Heart right ventricle (tissue), 16 donors: Measurements from ENCODE around the gene TTF2. TPM values are rescaled to one million over a fixed set of nuclear protein-coding genes. Genes with fewer than 3 reads are reported as not detected.

Experiments used
- ATAC-seq, 8 donors: fragments of 200-7000 bp; cut with Tn5 transposase; one replicate each; pipeline ENCODE4 v1.9.1; 2020; ENCODE audit warnings: mild to moderate bottlenecking in 8 of 8, moderate library complexity in 8 of 8, moderate number of reproducible peaks in 1 of 8
- DNase-seq, 2 donors: peaks; one replicate each; pipeline ENCODE4 v3.0.0-alpha.2; 2020
- H3K27ac ChIP-seq, 10 donors: fragments of 200-600 bp; sonication (generic) in 2 of 10; one replicate each; pipeline versions ENCODE4 v1.5.0 to v1.8.0; 2020 to 2022; ENCODE audit warnings: mild to moderate bottlenecking in 3 of 10
- H3K27me3 ChIP-seq, 7 donors: fragments of 200-600 bp; one replicate each; pipeline ENCODE4 v1.8.0; 2021 to 2022; ENCODE audit warnings: mild to moderate bottlenecking in 2 of 7
- H3K36me3 ChIP-seq, 9 donors: fragments of 200-600 bp; sonication (generic) in 1 of 9; one replicate each; pipeline versions ENCODE4 v1.5.0 to v1.8.0; 2020 to 2022; ENCODE audit warnings: mild to moderate bottlenecking in 2 of 9
- H3K4me1 ChIP-seq, 9 donors: fragments of 200-600 bp; sonication (generic) in 1 of 9; one replicate each; pipeline versions ENCODE4 v1.5.0 to v1.8.0; 2020 to 2022; ENCODE audit warnings: mild to moderate bottlenecking in 4 of 9
- H3K4me3 ChIP-seq, 10 donors: fragments of 200-600 bp; sonication (generic) in 2 of 10; one replicate each; pipeline versions ENCODE4 v1.5.0 to v1.8.0; 2020 to 2022; ENCODE audit warnings: mild to moderate bottlenecking in 7 of 10, moderate library complexity in 2 of 10
- H3K9me3 ChIP-seq, 11 donors: fragments of 200-600 bp in 10 of 11; sonication (generic) in 2 of 11; one replicate each; pipeline versions ENCODE4 v1.5.0 to v1.8.0; 2013 to 2022; ENCODE audit warnings: mild to moderate bottlenecking in 2 of 11, control low read depth in 1 of 11, moderate library complexity in 1 of 11
- CTCF ChIP-seq, 9 donors: fragments of 200-600 bp; sonication (generic) in 2 of 9; IDR thresholded peaks; one replicate each; pipeline versions ENCODE4 v1.5.0 to v1.8.0; 2021 to 2022; ENCODE audit warnings: antibody characterized with exemption in 9 of 9, mild to moderate bottlenecking in 5 of 9, moderate library complexity in 1 of 9
- WGBS, 2 donors: extraction: QIAGEN DNeasy Blood & Tissue Kit; methylation state at CpG; one replicate each; pipeline ENCODE4 v1.1.7; 2013; ENCODE audit warnings: inconsistent platforms in 1 of 2; 5-methylcytosine and 5-hydroxymethylcytosine counted together
- intact Hi-C, 10 donors: fragments of 100-400 bp; cut with DNase I; formaldehyde crosslinking; loops; one replicate each; pipeline versions ENCODE4 v1.11.1 to v1.14.2; 2022
- polyA plus RNA-seq, 2 donors: library from polyadenylated mRNA; stranded (reverse); fragments of 200-250 nt; gene quantifications; one replicate each; pipeline ENCODE4 v1.2.3, GENCODE V29; 2013
- total RNA-seq, 10 donors: library from RNA; stranded (reverse); fragmentation: NEBNext Ultra II Directional in 3 of 10; extraction: Animal tissue kit (Norgen Biotek cat#: 25700) in 3 of 10; gene quantifications; one replicate each; pipeline versions ENCODE4 v1.2.1 to v1.2.4, GENCODE V29; 2021 to 2023
- donor health status: Arrhythmogenic right ventricular cardiomyopathy.
- donor health status: ischemic (EF 13 %, LVEDD 7.1; RV severe dilation, severe dysfunction).
- donor health status: healthy with polysubstance abuse.
- donor health status: DM: no; HTN: yes; CAD: no.
- donor health status: DM: no; HTN: no; CAD: no.
- donor health status: ischemic (EF 25% LVEDD 6.9; RV normal size, moderate dysfunction).
- donor health status: ischemic (EF 25% LVEDD 5.7; RV mildly dilated, moderate dysfunction).
- donor health status: healthy.
- donor health status: DM: yes; HTN: yes; CAD: no.
- donor health status: Ischemic cardiomyopathy.
- donor health status: ischemic (EF 35%, LVEDD 5.7; RV mildly dilated, moderate dysfunction).
- donor health status: nonischemic (EF 11% LVEDD 7.7; RV severe dilation, severe dysfunction).
- donor health status: DM: yes; HTN: yes; CAD: no.
- donor health status: PGD.
- donor health status: ischemic (EF 29% LVEDD 5.4; RV normal size, mild dysfunction).
- donor health status: nonischemic (EF 23%, LVEDD 6.1; RV moderate dilation, normal function).

The TTF2 gene
- total and polyA plus RNA-seq, 12 donors: 2.0 to 19.0 (median 9.5) TPM

- H3K36me3 ChIP-seq: peaks cover 0 to 4% (median 0%) of the 10 kb centered on the region in 9 donors
- TF ChIP-seq CTCF (IDR thresholded peaks at IDR 0.05): peak; percentile 55 to 98 (median 79)
- peak; percentile 97 to 99 (median 98) for ATAC-seq
- DNase-seq: peak; percentile 96 to 98
- H3K4me3 ChIP-seq: peak within 1 kb of the TSS; percentile 46 to 89 (median 72)
- H3K9me3 ChIP-seq: no peaks in the 10 kb centered on the region
- intact Hi-C loops: loop anchor here in 9 of 10 donors (5.0 to 10.0 kb wide), 9 partner anchors 47 to 549 kb away; partner anchors contain the start of genes MAN1A2 (in 2 of the 9), CD58 (in 1 of the 9) and TTF2 (in 1 of the 9)
- WGBS, 2 donors: 0 to 1% methylated on average over 66 to 71 of the region's 71 CpGs
- peaks cover 0 to 43% (median 25%) of the 10 kb centered on the region in 9 donors for H3K4me1 ChIP-seq
- H3K27ac ChIP-seq: peak within 1 kb of the TSS; percentile 80 to 97 (median 93)
- H3K27me3 ChIP-seq: no peaks in the 10 kb centered on the region
These were observed 61.6 kb downstream of the TTF2 start, which contains the start of gene TRIM45 for GRCh38 chr1:117121589-117122329. TRIM45 (minus strand) TSS chr1:117121749; CDS start chr1:117121201, 548 bp downstream.

- DNase-seq (no peak), ATAC-seq (peak in 2 of 8 donors; percentile 0 to 1)
- intact Hi-C loops: loop anchor here in 9 of 10 donors (5.0 to 10.0 kb wide), 9 partner anchors 48 to 550 kb away; partner anchors contain the start of genes MAN1A2 (in 2 of the 9), CD58 (in 1 of the 9) and TTF2 (in 1 of the 9)
- Histone ChIP-seq H3K4me1 (peaks cover 0 to 43% (median 20%) of the 10 kb centered on the region in 9 donors), H3K9me3 (no peaks in the 10 kb centered on the region), H3K27me3 (no peaks in the 10 kb centered on the region), H3K36me3 (peaks cover 0 to 4% (median 0%) of the 10 kb centered on the region in 9 donors), H3K27ac (peak overlapping the region in 9 of 10 donors; percentile 80 to 97 (median 93)), H3K4me3 (peak overlapping the region in 9 of 10 donors; percentile 55 to 89 (median 73))
- peak in 1 of 9 donors; percentile 19 for TF ChIP-seq CTCF (IDR thresholded peaks at IDR 0.05)
- 20 to 22% methylated on average over 32 of the region's 32 CpGs for WGBS, 2 donors
These were observed 62.4 kb downstream of the TTF2 start for GRCh38 chr1:117122330-117123025.

- Histone ChIP-seq H3K9me3 (no peaks in the 10 kb centered on the region), H3K4me1 (peaks cover 4 to 44% (median 22%) of the 10 kb centered on the region in 9 donors), H3K27me3 (no peaks in the 10 kb centered on the region), H3K27ac (no peak overlapping the region), H3K36me3 (no peaks in the 10 kb centered on the region), H3K4me3 (no peak overlapping the region)
- intact Hi-C loops: loop anchor here in 9 of 10 donors (5.0 to 10.0 kb wide), 9 partner anchors 48 to 551 kb away; partner anchors contain the start of genes MAN1A2 (in 2 of the 9), CD58 (in 1 of the 9) and TTF2 (in 1 of the 9)
- 93 to 94% methylated on average over 2 of the region's 2 CpGs for WGBS, 2 donors
- ATAC-seq (no peak), DNase-seq (no peak)
- TF ChIP-seq CTCF (IDR thresholded peaks at IDR 0.05): no peak
These were observed 63.1 kb downstream of the TTF2 start for GRCh38 chr1:117123274-117123673.

- intact Hi-C loops: loop anchor here (2.0 to 10.0 kb wide), 10 partner anchors 50 to 552 kb away; partner anchors contain the start of genes MAN1A2 (in 2 of the 10), CD58 (in 1 of the 10) and TTF2 (in 1 of the 10)
- Histone ChIP-seq H3K4me1 (peaks cover 4 to 48% (median 27%) of the 10 kb centered on the region in 9 donors), H3K27ac (no peak overlapping the region), H3K9me3 (no peaks in the 10 kb centered on the region), H3K36me3 (no peaks in the 10 kb centered on the region), H3K27me3 (no peaks in the 10 kb centered on the region), H3K4me3 (no peak overlapping the region)
- ATAC-seq (no peak), DNase-seq (no peak)
- WGBS, 2 donors: 74 to 77% methylated on average over 1 of the region's 1 CpG
- no peak for TF ChIP-seq CTCF (IDR thresholded peaks at IDR 0.05)
These were observed 64.5 kb downstream of the TTF2 start for GRCh38 chr1:117124661-117125060.
